K562 (cell line): ENCODE data around the gene AMBRA1. TPM values are rescaled to one million over a fixed set of nuclear protein-coding genes. Genes with fewer than 3 reads are reported as not detected.

Experiments used
- ATAC-seq: fragments of 200-7000 bp; cut with Tn5 transposase; 3 replicates; pipeline ENCODE4 v1.9.1; 2020; ENCODE audit warnings: moderate library complexity
- BruUV-seq: library from RNA; stranded (reverse); fragments of 400-500 nt; replicated peaks from 2 replicates; lab custom pipeline; 2021; lab: Mats Ljungman, UMichigan
- CTCF ChIA-PET: fragments of 300-600 bp; formaldehyde crosslinking; extraction: SDS; loops from one replicate; lab custom pipeline; 2021; ENCODE audit warnings: low intra/inter-chr PET ratio; lab: Yijun Ruan, JAX
- POLR2A ChIA-PET: fragments of 300-600, 350-650 bp; sonication (Branson Sonifier 250); formaldehyde crosslinking; extraction: SDS; loops from one replicate; lab custom pipeline; 2021; ENCODE audit warnings: antibody characterized with exemption, inconsistent platforms; lab: Yijun Ruan, JAX
- DNase-seq, 4 experiments: peaks; one replicate each; pipeline versions ENCODE4 v3.0.0 to v3.0.0-alpha.2; 2011 to 2018; ENCODE audit warnings: low spot score in 3 of 4, mixed read lengths in 3 of 4; ENCODE audit errors: extremely low read depth in 1 of 4
- FAIRE-seq: peaks from 2 replicates; lab custom pipeline; 2011; peaks lifted over from hg19 to GRCh38; lab: Jason Lieb, UNC
- H2AFZ ChIP-seq: 2 replicates; pipeline ENCODE4 v1.6.0; 2011; ENCODE audit warnings: low read depth, low read length, control low read depth, inconsistent platforms
- H3K27ac ChIP-seq: fragments of 200-600 bp; 3 replicates; pipeline ENCODE4 v1.8.0; 2011; ENCODE audit warnings: low read depth, mild to moderate bottlenecking, control low read depth, inconsistent platforms, low read length, moderate library complexity, mixed read lengths; ENCODE audit errors: extremely low read depth
- H3K27me3 ChIP-seq, 2 experiments: fragments of 300-600 bp in 1 of 2; 2 replicates in 1 of 2; 3 replicates in 1 of 2; pipeline versions ENCODE4 v1.6.0 to v1.8.0; 2011; ENCODE audit warnings: inconsistent platforms in 2 of 2, low read length in 2 of 2, mild to moderate bottlenecking in 1 of 2, mixed read lengths in 1 of 2, moderate library complexity in 1 of 2; ENCODE audit not compliant: control insufficient read depth in 2 of 2, insufficient read depth in 2 of 2
- H3K36me3 ChIP-seq: fragments of 300-600 bp; 3 replicates; pipeline ENCODE4 v1.8.0; 2011; ENCODE audit warnings: mild to moderate bottlenecking, low read length, inconsistent platforms; ENCODE audit not compliant: control insufficient read depth, insufficient read depth
- H3K4me1 ChIP-seq, 2 experiments: fragments of 200-600 bp in 1 of 2; replicated peaks in 1 of 2; 2 replicates in 1 of 2; 3 replicates in 1 of 2; pipeline versions ENCODE4 v1.5.1 to v1.8.0; 2011; ENCODE audit warnings: inconsistent platforms in 2 of 2, low read length in 2 of 2, mild to moderate bottlenecking in 1 of 2, mixed read lengths in 1 of 2, moderate library complexity in 1 of 2; ENCODE audit not compliant: control insufficient read depth in 2 of 2, insufficient read depth in 2 of 2
- H3K4me2 ChIP-seq: 2 replicates; pipeline ENCODE4 v1.6.1; 2011; ENCODE audit warnings: low read length, control low read depth, inconsistent platforms, mixed read lengths; ENCODE audit not compliant: insufficient read depth
- H3K4me3 ChIP-seq: fragments of 200-600 bp; sonication (generic), shearing (Covaris generic); 2 replicates; pipeline ENCODE4 v1.5.1; 2016; ENCODE audit warnings: control low read depth, inconsistent platforms
- H3K79me2 ChIP-seq: fragments of 200-600 bp; 3 replicates; pipeline ENCODE4 v1.8.0; 2011; ENCODE audit warnings: low read length, inconsistent platforms; ENCODE audit not compliant: control insufficient read depth, insufficient read depth
- H3K9ac ChIP-seq, 2 experiments: 2 replicates each; pipeline versions ENCODE4 v1.6.0 to v1.6.1; 2011; ENCODE audit warnings: low read depth in 2 of 2, low read length in 2 of 2, control low read depth in 1 of 2, inconsistent platforms in 1 of 2, mild to moderate bottlenecking in 1 of 2, mixed read lengths in 1 of 2; ENCODE audit not compliant: insufficient read depth in 1 of 2
- H3K9me1 ChIP-seq: one replicate; pipeline ENCODE4 v1.6.0; 2011; ENCODE audit warnings: inconsistent platforms, mild to moderate bottlenecking, low read length, moderate library complexity; ENCODE audit not compliant: control insufficient read depth, insufficient read depth
- H3K9me3 ChIP-seq: replicated peaks from 2 replicates; pipeline ENCODE4 v1.5.1; 2011; ENCODE audit warnings: low read depth, low read length, inconsistent platforms; ENCODE audit not compliant: control insufficient read depth, insufficient read depth
- H4K20me1 ChIP-seq: replicated peaks from 2 replicates; pipeline ENCODE4 v1.6.1; 2011; ENCODE audit warnings: low read length, inconsistent platforms, mixed read lengths; ENCODE audit not compliant: control insufficient read depth, insufficient read depth
- CBFB ChIP-seq: sonication (generic); formaldehyde crosslinking; IDR thresholded peaks from 2 replicates; pipeline ENCODE4 v1.4.0; 2020; ENCODE audit warnings: mild to moderate bottlenecking, missing genetic modification reagents
- NONO ChIP-seq, 2 experiments: fragments of 200-400 bp in 1 of 2; fragments of 450-650 bp in 1 of 2; formaldehyde crosslinking in 1 of 2; IDR thresholded peaks; 2 replicates each; pipeline ENCODE4 v1.6.1; 2017; ENCODE audit warnings: low read depth in 2 of 2, mild to moderate bottlenecking in 2 of 2, moderate library complexity in 2 of 2, low read length in 1 of 2
- PKNOX1 ChIP-seq: fragments of 450-650 bp; IDR thresholded peaks from 2 replicates; pipeline ENCODE4 v1.6.1; 2016
- ZBTB12 ChIP-seq: fragments of 250-450 bp; sonication (Bioruptor Pico); IDR thresholded peaks from 2 replicates; pipeline ENCODE4 v1.4.0; 2020
- ZNF584 ChIP-seq: fragments of 200-800 bp; sonication (Bioruptor generic); IDR thresholded peaks from 2 replicates; pipeline ENCODE4 v1.6.1; 2016; ENCODE audit warnings: low read depth, mild to moderate bottlenecking, missing genetic modification characterization, missing compliant biosample characterization
- WGBS: fragments of 100-300 bp; shearing (Covaris generic); methylation state at CpG from one replicate; pipeline ENCODE4 v1.1.6; 2016; ENCODE audit warnings: low coverage, mixed read lengths; ENCODE audit not compliant: insufficient coverage; ENCODE audit errors: missing lambda C conversion rate; 5-methylcytosine and 5-hydroxymethylcytosine counted together
- in situ Hi-C: fragments of 300-500 bp; cut with MboI; formaldehyde crosslinking; loops from 4 replicates; pipeline ENCODE4 v1.15.0; 2018; ENCODE audit warnings: inconsistent platforms, mixed read lengths
- intact Hi-C: fragments of 100-400 bp; cut with micrococcal nuclease; formaldehyde crosslinking; loops from 2 replicates; pipeline ENCODE4 v1.14.2; 2022
- polyA plus RNA-seq, 8 experiments: library from polyadenylated mRNA; depleted of rRNA in 4 of 8; stranded (reverse) in 5 of 8; unstranded in 3 of 8; fragments of >200 nt; fragmentation: Nextera tagmentation in 2 of 8; fragmentation: Illumina TruSeq in 1 of 8; extraction: Ambion mirVana in 2 of 8; extraction: Trizol in 1 of 8; gene quantifications; 2 replicates each; pipeline versions ENCODE4 v1.2.1 to v1.2.3, GENCODE V29; 2011 to 2014; ENCODE audit warnings: inconsistent platforms in 1 of 8, missing spikeins in 1 of 8
- total RNA-seq, 7 experiments: library from RNA; depleted of rRNA in 6 of 7; stranded (reverse); fragments of >200 nt in 6 of 7; fragmentation: Illumina TruSeq in 2 of 7; extraction: Trizol in 2 of 7; gene quantifications; 2 replicates each; pipeline versions ENCODE4 v1.2.1 to v1.2.3, GENCODE V29; 2011 to 2021; ENCODE audit warnings: low replicate concordance in 1 of 7

AMBRA1 gene
- total and polyA plus RNA-seq, 9 of the 15 experiments (the other 6 are each of a cell fraction or from before 2014, with no cell fraction given), result 0.15 to 24.5 (median 13.0) TPM

- no peak for TF ChIP-seq ZBTB12 (CRISPR knock-in tag)
- TF ChIP-seq CBFB (CRISPR knock-in tag), result no peak
- TF ChIP-seq, all 486 proteins: peak for 84
Measured at GRCh38 chr11:46597609-46598219, 3.9 kb upstream of the AMBRA1 start (continued).

- Histone ChIP-seq H3K9ac (no peak overlapping the region), H3K36me3 (no peaks in the 10 kb centered on the region), H3K9me1 (no peaks in the 10 kb centered on the region), H3K27me3 (no peaks in the 10 kb centered on the region), H3K4me3 (no peak overlapping the region), H3K9me3 (no peaks in the 10 kb centered on the region), H2AFZ (no peak overlapping the region), H4K20me1 (no peaks in the 10 kb centered on the region), H3K4me2 (no peak overlapping the region), H3K79me2 (peaks cover 17% of the 10 kb centered on the region), H3K27ac (no peak overlapping the region), H3K4me1 (peaks cover 13 to 22% of the 10 kb centered on the region in 2 experiments; a peak in 4 of 5 replicates)
- ChIA-PET CTCF (no interaction called here), POLR2A (interaction anchor here (1.0 kb wide), 1 partner anchor 36 kb away, joined by 3 read pairs; no protein-coding TSS in a partner anchor)
- FAIRE-seq (no peak), ATAC-seq (no peak), DNase-seq (no peak)
- no TSS peak for BruUV-seq
- in situ Hi-C loops (no loop called here), intact Hi-C loops (loop anchor here (2.0 kb wide), 1 partner anchor 20 kb away; the partner anchor contains the start of genes ATG13 and HARBI1)
- TF ChIP-seq ZNF584 (0 out of 2 replicates have a peak, but pooled peaks have one; percentile 17), PKNOX1 (0 out of 2 replicates have a peak, but pooled peaks have one; percentile 13), NONO (IDR thresholded peaks at IDR 0.05; ENCODE audit: low read depth in 2 of 2, low read length in 1 of 2) (no peak)
- WGBS, result 67% methylated on average over 1 of the region's 1 CpG
Measured at GRCh38 chr11:46597155-46597554, 3.3 kb upstream of the AMBRA1 start.
